ENCODE data around the gene FAHD2A.
"Not testable (repeated sequence)": the region's sequence is repeated elsewhere in the genome, so short reads cannot be mapped to it uniquely, and the experiment has no call there.

The FAHD2A gene

DNA sequence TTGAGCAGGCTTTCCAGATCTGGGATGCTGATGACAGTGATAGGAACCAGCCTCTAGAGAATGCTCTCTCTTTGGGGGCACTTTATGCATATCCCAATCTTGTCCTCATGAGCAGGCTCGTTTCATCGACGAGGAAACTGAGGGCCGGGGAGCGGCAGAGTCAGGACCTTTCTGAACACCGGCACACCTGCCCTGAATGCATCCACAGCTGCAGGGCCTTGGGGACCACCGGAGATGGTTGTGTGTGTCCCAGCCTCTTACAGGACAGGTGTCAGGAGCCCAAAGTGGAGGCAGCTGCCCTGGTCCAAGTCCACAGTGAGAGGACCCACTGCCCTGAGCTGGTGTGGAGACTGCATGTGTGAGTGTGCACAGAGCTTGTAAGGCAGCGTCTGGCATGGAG lies 47.6 kb upstream of the FAHD2A start:
- peaks cover 6% of the 10 kb centered on the region for H3K9me3 ChIP-seq (ENCODE audit: insufficient read depth, low read depth, low read length)
- no peak overlapping the region for H2AK5ac ChIP-seq (ENCODE audit: low read length)
- no peak overlapping the region for H3K23ac ChIP-seq (ENCODE audit: low read length)
- H3K18ac ChIP-seq (ENCODE audit: low read length): no peak overlapping the region
- no peak overlapping the region for H3K27ac ChIP-seq (ENCODE audit: low read depth, low read length)
- no peaks in the 10 kb centered on the region for H3K79me2 ChIP-seq (ENCODE audit: control insufficient read depth, insufficient read depth, low read length, poor library complexity)
- no peak overlapping the region for H4K8ac ChIP-seq (ENCODE audit: low read depth, low read length)
- H2AFZ ChIP-seq (ENCODE audit: insufficient read depth, low read length, poor library complexity): no peak overlapping the region
- no peaks in the 10 kb centered on the region for H3K36me3 ChIP-seq (ENCODE audit: control insufficient read depth in 1 of 2, insufficient read depth in 2 of 2, low read length in 2 of 2)
- no peak overlapping the region for H2BK120ac ChIP-seq (ENCODE audit: insufficient read depth, low read length, poor library complexity)
- H3K4me1 ChIP-seq (ENCODE audit: control insufficient read depth in 1 of 2, insufficient read depth in 2 of 2, low read length in 2 of 2): no peaks in the 10 kb centered on the region
- no peak overlapping the region for H3K4me2 ChIP-seq (ENCODE audit: low read length)
- H3K14ac ChIP-seq (ENCODE audit: low read length): no peak overlapping the region
- H3K4me3 ChIP-seq (ENCODE audit: low read depth, low read length): no peak overlapping the region
- H2BK12ac ChIP-seq (ENCODE audit: low read length): no peak overlapping the region
- no peak for DNase-seq
- H4K91ac ChIP-seq (ENCODE audit: low read depth, low read length): no peak overlapping the region
- no peak overlapping the region for H4K12ac ChIP-seq (ENCODE audit: low read depth, low read length)
- no peak overlapping the region for H3K4ac ChIP-seq (ENCODE audit: low read depth, low read length)
- H3K27me3 ChIP-seq (ENCODE audit: insufficient read depth, low read length): peaks cover 1% of the 10 kb centered on the region
- H3K79me1 ChIP-seq (ENCODE audit: low read length): no peaks in the 10 kb centered on the region
- no peak overlapping the region for H2BK5ac ChIP-seq (ENCODE audit: low read depth, low read length, poor library complexity)
- H3K9ac ChIP-seq (ENCODE audit: low read length): no peak overlapping the region
- no CpG with 5 or more reads among the region's 8 CpGs for WGBS (ENCODE audit: extremely low coverage, insufficient coverage, insufficient read length)

DNA sequence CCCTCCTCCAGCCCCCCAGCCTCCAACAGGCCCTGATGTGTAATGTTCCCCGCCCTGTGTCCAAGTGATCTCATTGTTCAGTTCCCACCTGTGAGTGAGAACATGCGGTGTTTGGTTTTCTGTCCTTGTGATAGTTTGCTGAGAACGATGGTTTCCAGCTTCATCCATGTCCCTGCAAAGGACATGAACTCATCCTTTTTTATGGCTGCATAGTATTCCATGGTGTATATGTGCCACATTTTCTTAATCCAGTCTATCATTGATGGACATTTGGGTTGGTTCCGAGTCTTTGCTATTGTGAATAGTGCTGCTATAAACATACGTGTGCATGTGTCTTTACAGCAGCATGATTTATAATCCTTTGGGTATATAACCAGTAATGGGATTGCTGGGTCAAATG lies 47.0 kb upstream of the FAHD2A start:
- H3K27me3 ChIP-seq (ENCODE audit: insufficient read depth, low read length); H3K4ac ChIP-seq (ENCODE audit: low read depth, low read length); H3K9ac ChIP-seq (ENCODE audit: low read length); H3K79me2 ChIP-seq (ENCODE audit: control insufficient read depth, insufficient read depth, low read length, poor library complexity); H3K4me3 ChIP-seq (ENCODE audit: low read depth, low read length); H2BK120ac ChIP-seq (ENCODE audit: insufficient read depth, low read length, poor library complexity); H2AFZ ChIP-seq (ENCODE audit: insufficient read depth, low read length, poor library complexity); H3K9me3 ChIP-seq (ENCODE audit: insufficient read depth, low read depth, low read length); H2BK12ac ChIP-seq (ENCODE audit: low read length); H2BK5ac ChIP-seq (ENCODE audit: low read depth, low read length, poor library complexity); H4K12ac ChIP-seq (ENCODE audit: low read depth, low read length); H3K36me3 ChIP-seq (ENCODE audit: control insufficient read depth in 1 of 2, insufficient read depth in 2 of 2, low read length in 2 of 2); DNase-seq; H2AK5ac ChIP-seq (ENCODE audit: low read length); H3K79me1 ChIP-seq (ENCODE audit: low read length); H3K23ac ChIP-seq (ENCODE audit: low read length); H3K4me1 ChIP-seq (ENCODE audit: control insufficient read depth in 1 of 2, insufficient read depth in 2 of 2, low read length in 2 of 2); H4K8ac ChIP-seq (ENCODE audit: low read depth, low read length); H3K27ac ChIP-seq (ENCODE audit: low read depth, low read length); H4K91ac ChIP-seq (ENCODE audit: low read depth, low read length); H3K18ac ChIP-seq (ENCODE audit: low read length); H3K4me2 ChIP-seq (ENCODE audit: low read length); H3K14ac ChIP-seq (ENCODE audit: low read length): not testable (repeated sequence)
- WGBS (ENCODE audit: extremely low coverage, insufficient coverage, insufficient read length): no CpG with 5 or more reads among the region's 5 CpGs

DNA sequence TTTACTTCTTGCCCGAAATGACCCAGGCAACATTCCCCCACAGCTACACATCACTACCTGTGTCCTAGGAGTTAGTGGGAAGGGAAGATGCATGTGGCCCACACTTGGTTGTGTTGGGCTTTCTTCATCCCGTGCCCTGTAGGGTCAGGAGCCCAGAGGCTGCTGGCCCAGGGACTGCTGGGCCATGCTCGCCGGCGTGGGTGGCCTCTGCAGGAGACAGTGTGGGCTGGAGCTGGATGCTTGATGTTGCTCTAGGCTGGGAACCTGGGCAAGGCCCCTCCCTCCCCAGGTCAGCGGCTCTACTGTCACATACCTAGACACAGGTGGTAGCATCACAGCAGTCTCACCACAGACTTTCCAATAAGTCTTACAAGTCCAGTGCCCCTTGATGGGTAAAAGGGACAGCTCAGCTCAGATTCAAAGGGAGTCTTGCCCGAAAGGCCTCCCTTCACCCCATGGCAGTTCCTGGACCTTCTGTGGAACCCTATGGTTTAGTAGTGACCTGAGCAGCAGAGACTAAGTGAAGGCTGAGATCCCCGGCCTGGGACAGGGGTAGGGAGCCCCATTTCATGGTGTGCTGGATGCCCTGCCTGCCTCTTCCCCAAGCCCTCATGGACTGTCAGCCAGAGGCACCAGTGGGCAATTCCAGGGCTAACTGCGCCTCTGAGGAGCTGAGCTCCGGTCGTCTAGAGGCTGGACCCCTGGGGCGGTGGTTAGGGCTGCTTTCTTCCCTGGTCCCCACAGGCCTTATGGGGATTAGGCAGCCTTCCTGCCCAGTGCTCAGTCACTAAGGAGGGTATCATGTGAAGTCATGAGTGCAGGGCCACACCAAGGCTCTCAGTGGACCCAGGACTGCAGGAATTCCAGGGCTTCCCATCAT lies 45.4 kb upstream of the FAHD2A start:
- no peaks in the 10 kb centered on the region for H3K4me1 ChIP-seq (ENCODE audit: control insufficient read depth in 1 of 2, insufficient read depth in 2 of 2, low read length in 2 of 2)
- no peak overlapping the region for H3K4ac ChIP-seq (ENCODE audit: low read depth, low read length)
- H2BK12ac ChIP-seq (ENCODE audit: low read length): no peak overlapping the region
- no peaks in the 10 kb centered on the region for H3K36me3 ChIP-seq (ENCODE audit: control insufficient read depth in 1 of 2, insufficient read depth in 2 of 2, low read length in 2 of 2)
- H2AK5ac ChIP-seq (ENCODE audit: low read length): no peak overlapping the region
- no peak for DNase-seq
- H3K14ac ChIP-seq (ENCODE audit: low read length): no peak overlapping the region
- H3K79me2 ChIP-seq (ENCODE audit: control insufficient read depth, insufficient read depth, low read length, poor library complexity): no peaks in the 10 kb centered on the region
- peak overlapping the region; percentile 15 for H3K4me3 ChIP-seq (ENCODE audit: low read depth, low read length)
- no peak overlapping the region for H4K8ac ChIP-seq (ENCODE audit: low read depth, low read length)
- peaks cover 6% of the 10 kb centered on the region for H3K9me3 ChIP-seq (ENCODE audit: insufficient read depth, low read depth, low read length)
- H3K27ac ChIP-seq (ENCODE audit: low read depth, low read length): no peak overlapping the region
- no peaks in the 10 kb centered on the region for H3K79me1 ChIP-seq (ENCODE audit: low read length)
- no peak overlapping the region for H4K91ac ChIP-seq (ENCODE audit: low read depth, low read length)
- H2AFZ ChIP-seq (ENCODE audit: insufficient read depth, low read length, poor library complexity): no peak overlapping the region
- H2BK5ac ChIP-seq (ENCODE audit: low read depth, low read length, poor library complexity): no peak overlapping the region
- WGBS (ENCODE audit: extremely low coverage, insufficient coverage, insufficient read length): no CpG with 5 or more reads among the region's 12 CpGs
- H4K12ac ChIP-seq (ENCODE audit: low read depth, low read length): no peak overlapping the region
- no peaks in the 10 kb centered on the region for H3K27me3 ChIP-seq (ENCODE audit: insufficient read depth, low read length)
- H3K18ac ChIP-seq (ENCODE audit: low read length): no peak overlapping the region
- no peak overlapping the region for H3K23ac ChIP-seq (ENCODE audit: low read length)
- H3K4me2 ChIP-seq (ENCODE audit: low read length): no peak overlapping the region
- H3K9ac ChIP-seq (ENCODE audit: low read length): peak overlapping the region; percentile 67
- no peak overlapping the region for H2BK120ac ChIP-seq (ENCODE audit: insufficient read depth, low read length, poor library complexity)

DNA sequence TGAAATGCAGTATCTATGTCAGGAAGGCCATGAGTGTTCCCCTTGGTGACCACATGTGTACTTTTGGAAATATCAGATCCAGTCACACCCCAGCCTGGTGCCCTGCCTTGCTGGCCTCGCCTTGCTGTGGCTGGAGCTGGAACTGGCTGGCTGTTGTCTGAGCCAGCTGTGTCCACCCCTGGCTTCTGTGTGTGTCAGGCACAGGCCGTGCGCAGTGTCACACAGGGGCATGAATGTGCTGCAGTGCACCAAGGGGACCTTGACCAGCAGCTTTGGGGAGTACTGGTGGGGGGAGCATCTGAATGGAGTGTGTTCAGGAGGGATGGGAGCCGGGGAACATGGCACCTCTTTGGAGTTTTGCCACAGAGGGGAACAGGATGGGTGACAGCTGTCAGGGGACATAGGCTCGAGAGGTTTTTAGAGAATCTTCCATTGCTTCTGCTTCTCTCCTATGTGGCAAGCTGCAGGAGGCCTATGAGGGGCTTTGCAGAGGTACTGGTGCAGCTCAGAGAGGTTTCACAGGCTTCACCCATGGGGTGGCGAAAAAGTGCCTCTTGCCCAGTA lies 44.7 kb upstream of the FAHD2A start:
- no CpG with 5 or more reads among the region's 6 CpGs for WGBS (ENCODE audit: extremely low coverage, insufficient coverage, insufficient read length)
- H2BK5ac ChIP-seq (ENCODE audit: low read depth, low read length, poor library complexity): no peak overlapping the region
- H2AK5ac ChIP-seq (ENCODE audit: low read length): no peak overlapping the region

More for the DNA sequence above, 44.7 kb upstream of the FAHD2A start:
- Histone ChIP-seq H2BK12ac (ENCODE audit: low read length) (no peak overlapping the region), H3K4me3 (ENCODE audit: low read depth, low read length) (no peak overlapping the region), H3K23ac (ENCODE audit: low read length) (no peak overlapping the region), H4K8ac (ENCODE audit: low read depth, low read length) (no peak overlapping the region), H3K4ac (ENCODE audit: low read depth, low read length) (no peak overlapping the region), H3K4me2 (ENCODE audit: low read length) (no peak overlapping the region), H2BK120ac (ENCODE audit: insufficient read depth, low read length, poor library complexity) (no peak overlapping the region), H2AFZ (ENCODE audit: insufficient read depth, low read length, poor library complexity) (no peak overlapping the region), H4K91ac (ENCODE audit: low read depth, low read length) (no peak overlapping the region), H3K79me1 (ENCODE audit: low read length) (no peaks in the 10 kb centered on the region), H4K12ac (ENCODE audit: low read depth, low read length) (no peak overlapping the region), H3K14ac (ENCODE audit: low read length) (no peak overlapping the region), H3K79me2 (ENCODE audit: control insufficient read depth, insufficient read depth, low read length, poor library complexity) (no peaks in the 10 kb centered on the region), H3K27me3 (ENCODE audit: insufficient read depth, low read length) (no peaks in the 10 kb centered on the region), H3K9me3 (ENCODE audit: insufficient read depth, low read depth, low read length) (peaks cover 6% of the 10 kb centered on the region), H3K18ac (ENCODE audit: low read length) (no peak overlapping the region), H3K9ac (ENCODE audit: low read length) (no peak overlapping the region), H3K36me3 (ENCODE audit: control insufficient read depth in 1 of 2, insufficient read depth in 2 of 2, low read length in 2 of 2) (no peaks in the 10 kb centered on the region), H3K4me1 (ENCODE audit: control insufficient read depth in 1 of 2, insufficient read depth in 2 of 2, low read length in 2 of 2) (no peaks in the 10 kb centered on the region), H3K27ac (ENCODE audit: low read depth, low read length) (no peak overlapping the region)
- no peak for DNase-seq

Measured in trophoblast cell (in vitro differentiated cells and primary cell).